HCT116 (cell line): ENCODE measurements around the gene MSRB3. TPM values are rescaled to one million over a fixed set of nuclear protein-coding genes. Genes with fewer than 3 reads are reported as not detected.

ENCODE experiments used
- ATAC-seq: fragments of 200-7000 bp; cut with Tn5 transposase; 2 replicates; pipeline ENCODE4 v1.9.1; 2020; ENCODE audit warnings: mild to moderate bottlenecking, moderate library complexity
- BruUV-seq: library from RNA; stranded (reverse); fragments of 400-500 nt; replicated peaks from 2 replicates; lab custom pipeline; 2021; lab: Mats Ljungman, UMichigan
- CTCF ChIA-PET: fragments of 300-600 bp; sonication (Branson Sonifier 250); formaldehyde crosslinking; loops from one replicate; lab custom pipeline; 2021; ENCODE audit warnings: antibody characterized with exemption; lab: Charles Lee
- POLR2A ChIA-PET: fragments of 300-600, 350-600 bp; sonication (Branson Sonifier 250); formaldehyde crosslinking; loops from one replicate; lab custom pipeline; 2021; ENCODE audit warnings: antibody characterized with exemption; lab: Charles Lee
- RAD21 ChIA-PET, 2 experiments: fragments of 300-600 bp; sonication (Branson Sonifier 250); formaldehyde crosslinking; loops; one replicate each; lab custom pipeline; 2023; ENCODE audit warnings: low total read pairs in 2 of 2; ENCODE audit not compliant: uncharacterized antibody in 2 of 2, unreplicated experiment in 2 of 2, low non-redundant PET in 1 of 2; lab: Charles Lee
- DNase-seq: peaks from one replicate; pipeline ENCODE4 v3.0.0-alpha.2; 2010; ENCODE audit warnings: low read depth, low spot score
- H2AFZ ChIP-seq: fragments of 200-600 bp; shearing (Covaris generic), sonication (generic); 2 replicates; pipeline ENCODE4 v1.6.1; 2017; ENCODE audit warnings: low read depth, mixed run types, mixed read lengths, antibody characterized with exemption, low read length; ENCODE audit not compliant: poor library complexity, severe bottlenecking
- H3K27ac ChIP-seq: 2 replicates; pipeline ENCODE4 v1.5.1; 2012; ENCODE audit warnings: low read depth, low read length
- H3K27me3 ChIP-seq: fragments of 200-600 bp; sonication (generic); 2 replicates; pipeline ENCODE4 v1.6.1; 2016; ENCODE audit warnings: mixed run types, low read length, mixed read lengths; ENCODE audit not compliant: insufficient read depth
- H3K36me3 ChIP-seq, 2 experiments: fragments of 200-500 bp in 1 of 2; fragments of 200-600 bp in 1 of 2; sonication (Bioruptor generic) in 1 of 2; sonication (generic) in 1 of 2; 2 replicates each; pipeline versions ENCODE4 v1.5.1 to v1.6.1; 2014 to 2016; ENCODE audit warnings: low read length in 2 of 2, inconsistent platforms in 1 of 2, mixed read lengths in 1 of 2, mixed run types in 1 of 2; ENCODE audit not compliant: insufficient read depth in 2 of 2, control insufficient read depth in 1 of 2
- H3K4me1 ChIP-seq, 2 experiments: fragments of 200-600 bp in 1 of 2; sonication (generic) in 1 of 2; 2 replicates each; pipeline versions ENCODE4 v1.5.1 to v1.6.1; 2012 to 2017; ENCODE audit warnings: low read length in 2 of 2, inconsistent platforms in 1 of 2, mild to moderate bottlenecking in 1 of 2, mixed read lengths in 1 of 2, mixed run types in 1 of 2, moderate library complexity in 1 of 2; ENCODE audit not compliant: insufficient read depth in 2 of 2, control insufficient read depth in 1 of 2
- H3K4me2 ChIP-seq: fragments of 200-600 bp; sonication (generic); 2 replicates; pipeline ENCODE4 v1.6.1; 2017; ENCODE audit warnings: mixed run types, low read length, mixed read lengths
- H3K4me3 ChIP-seq, 2 experiments: fragments of 200-600 bp in 1 of 2; sonication (generic) in 1 of 2; replicated peaks in 1 of 2; 2 replicates each; pipeline ENCODE4 v1.5.1; 2011 to 2016; ENCODE audit warnings: low read length in 2 of 2, control low read depth in 1 of 2, low read depth in 1 of 2, mild to moderate bottlenecking in 1 of 2, mixed read lengths in 1 of 2, mixed run types in 1 of 2
- H3K79me2 ChIP-seq: fragments of 200-600 bp; sonication (generic); 2 replicates; pipeline ENCODE4 v1.6.1; 2017; ENCODE audit warnings: mild to moderate bottlenecking, mixed run types, low read length, moderate library complexity, mixed read lengths; ENCODE audit not compliant: insufficient read depth
- H3K9ac ChIP-seq: fragments of 200-600 bp; sonication (generic); 2 replicates; pipeline ENCODE4 v1.6.1; 2016; ENCODE audit warnings: low read length, mixed read lengths
- H3K9me2 ChIP-seq: fragments of 200-600 bp; sonication (generic), shearing (Covaris generic); 2 replicates; pipeline ENCODE4 v1.6.1; 2017; ENCODE audit warnings: mixed run types, mild to moderate bottlenecking, moderate library complexity; ENCODE audit not compliant: insufficient read depth
- H3K9me3 ChIP-seq, 2 experiments: fragments of 200-500 bp in 1 of 2; fragments of 200-600 bp in 1 of 2; sonication (Bioruptor generic) in 1 of 2; sonication (generic) in 1 of 2; 2 replicates each; pipeline ENCODE4 v1.6.1; 2014 to 2017; ENCODE audit warnings: low read length in 2 of 2, mixed read lengths in 2 of 2, inconsistent platforms in 1 of 2, low read depth in 1 of 2, mild to moderate bottlenecking in 1 of 2, mixed run types in 1 of 2, moderate library complexity in 1 of 2; ENCODE audit not compliant: control insufficient read depth in 1 of 2, insufficient read depth in 1 of 2
- H4K20me1 ChIP-seq: fragments of 200-600 bp; sonication (generic), shearing (Covaris generic); 2 replicates; pipeline ENCODE4 v1.6.1; 2017; ENCODE audit warnings: mixed run types, mild to moderate bottlenecking, moderate library complexity; ENCODE audit not compliant: insufficient read depth
- CBX3 ChIP-seq: IDR thresholded peaks from 2 replicates; pipeline ENCODE4 v1.6.1; 2012; ENCODE audit warnings: low read depth
- CEBPB ChIP-seq: IDR thresholded peaks from 2 replicates; pipeline ENCODE4 v1.6.1; 2012; ENCODE audit warnings: low read depth
- EGR1 ChIP-seq: IDR thresholded peaks from 2 replicates; pipeline ENCODE4 v1.6.1; 2012; ENCODE audit warnings: low read depth
- EZH2 ChIP-seq: fragments of 200-600 bp; sonication (generic); IDR thresholded peaks from 2 replicates; pipeline ENCODE4 v1.6.1; 2017; ENCODE audit warnings: antibody characterized with exemption, mixed run types
- EZH2phosphoT487 ChIP-seq: fragments of 200-600 bp; IDR thresholded peaks from 2 replicates; pipeline ENCODE4 v1.6.1; 2018; ENCODE audit warnings: antibody characterized with exemption, borderline replicate concordance
- FOSL1 ChIP-seq: IDR thresholded peaks from 2 replicates; pipeline ENCODE4 v1.6.1; 2012; ENCODE audit warnings: low read depth
- JUND ChIP-seq: IDR thresholded peaks from 2 replicates; pipeline ENCODE4 v1.6.1; 2012
- POLR2A ChIP-seq: IDR thresholded peaks from 2 replicates; pipeline ENCODE4 v1.7.0; 2011; ENCODE audit warnings: borderline replicate concordance; ENCODE audit not compliant: insufficient read depth, insufficient read length; ENCODE audit errors: extremely low read depth
- RAD21 ChIP-seq: IDR thresholded peaks from 2 replicates; pipeline ENCODE4 v1.6.1; 2012; ENCODE audit warnings: low read depth, mild to moderate bottlenecking
- SP1 ChIP-seq: IDR thresholded peaks from 2 replicates; pipeline ENCODE4 v1.6.1; 2012; ENCODE audit warnings: low read depth
- TCF7L2 ChIP-seq: IDR thresholded peaks from 2 replicates; pipeline ENCODE4 v1.7.0; 2011; ENCODE audit warnings: borderline replicate concordance, inconsistent platforms; ENCODE audit not compliant: insufficient read depth, insufficient read length; ENCODE audit errors: extremely low read depth
- YY1 ChIP-seq: IDR thresholded peaks from 2 replicates; pipeline ENCODE4 v1.6.1; 2011; ENCODE audit warnings: low read length, low read depth, moderate library complexity, mild to moderate bottlenecking; ENCODE audit not compliant: insufficient replicate concordance; ENCODE audit errors: extremely low read depth
- ZFX ChIP-seq: fragments of 450-650 bp; IDR thresholded peaks from 2 replicates; pipeline ENCODE4 v1.6.1; 2017
- intact Hi-C: fragments of 100-400 bp; cut with micrococcal nuclease; formaldehyde crosslinking; loops from 2 replicates; pipeline ENCODE4 v1.10.0; 2022
- total RNA-seq: library from RNA; stranded (reverse); gene quantifications from one replicate; pipeline ENCODE4 v1.2.1, GENCODE V29; 2021; ENCODE audit not compliant: unreplicated experiment
- TF ChIP-seq, protein P1 (sequence below): IDR thresholded peaks from 2 replicates; pipeline ENCODE4 v1.6.1; 2012; ENCODE audit warnings: low read depth

MSRB3 gene
- total RNA-seq, 1 experiment from 2014 or later: 8.2 TPM

DNA sequence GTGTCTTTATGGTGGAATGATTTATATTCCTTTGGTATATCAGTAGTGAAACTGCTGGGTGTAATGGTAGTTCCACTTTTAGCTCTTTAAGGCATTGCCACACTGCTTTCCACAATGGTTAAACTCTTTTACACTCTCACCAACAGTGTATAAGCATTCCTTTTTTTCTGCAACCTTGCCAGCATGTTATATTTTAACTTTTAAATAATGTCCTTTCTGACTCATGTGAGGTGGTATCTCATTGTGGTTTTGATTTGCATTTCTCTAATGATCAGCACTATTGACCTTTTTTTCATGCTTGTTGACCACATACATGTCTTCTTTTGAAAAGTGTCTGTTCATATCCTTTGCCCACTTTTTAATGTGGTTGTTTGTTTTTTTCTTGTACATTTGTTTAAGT lies 142.5 kb downstream of the MSRB3 start:
- Histone ChIP-seq H3K36me3 (peaks cover 0 to 43% of the 10 kb centered on the region in 2 experiments; a peak in 2 of 4 replicates), H3K9ac (no peak overlapping the region), H2AFZ (no peak overlapping the region), H3K27ac (peak overlapping the region; percentile 8; the same call in 1 of the 2 replicates), H3K79me2 (no peaks in the 10 kb centered on the region), H3K4me1 (peaks cover 0 to 11% of the 10 kb centered on the region in 2 experiments; a peak in 3 of 4 replicates), H3K9me2 (no peaks in the 10 kb centered on the region), H3K4me2 (no peak overlapping the region), H4K20me1 (no peaks in the 10 kb centered on the region), H3K9me3 (peaks cover 0 to 13% of the 10 kb centered on the region in 2 experiments; a peak in 2 of 4 replicates), H3K4me3 (no peak overlapping the region), H3K27me3 (no peaks in the 10 kb centered on the region)
- ATAC-seq (no peak; the same call in 1 of the 2 replicates), DNase-seq (no peak)
- intact Hi-C loops: no loop called here
- no TSS peak for BruUV-seq
- ChIA-PET POLR2A (no interaction called here), RAD21 (no interaction called here), CTCF (no interaction called here)
- no peak for TF ChIP-seq CBX3
- no peak for TF ChIP-seq YY1
- no peak for TF ChIP-seq EZH2phosphoT487
- TF ChIP-seq CEBPB: no peak
- TF ChIP-seq ZFX: no peak
- TF ChIP-seq TCF7L2: no peak
- no peak for TF ChIP-seq JUND
- TF ChIP-seq RAD21: no peak
- no peak for TF ChIP-seq EZH2
- TF ChIP-seq, protein P1, sequence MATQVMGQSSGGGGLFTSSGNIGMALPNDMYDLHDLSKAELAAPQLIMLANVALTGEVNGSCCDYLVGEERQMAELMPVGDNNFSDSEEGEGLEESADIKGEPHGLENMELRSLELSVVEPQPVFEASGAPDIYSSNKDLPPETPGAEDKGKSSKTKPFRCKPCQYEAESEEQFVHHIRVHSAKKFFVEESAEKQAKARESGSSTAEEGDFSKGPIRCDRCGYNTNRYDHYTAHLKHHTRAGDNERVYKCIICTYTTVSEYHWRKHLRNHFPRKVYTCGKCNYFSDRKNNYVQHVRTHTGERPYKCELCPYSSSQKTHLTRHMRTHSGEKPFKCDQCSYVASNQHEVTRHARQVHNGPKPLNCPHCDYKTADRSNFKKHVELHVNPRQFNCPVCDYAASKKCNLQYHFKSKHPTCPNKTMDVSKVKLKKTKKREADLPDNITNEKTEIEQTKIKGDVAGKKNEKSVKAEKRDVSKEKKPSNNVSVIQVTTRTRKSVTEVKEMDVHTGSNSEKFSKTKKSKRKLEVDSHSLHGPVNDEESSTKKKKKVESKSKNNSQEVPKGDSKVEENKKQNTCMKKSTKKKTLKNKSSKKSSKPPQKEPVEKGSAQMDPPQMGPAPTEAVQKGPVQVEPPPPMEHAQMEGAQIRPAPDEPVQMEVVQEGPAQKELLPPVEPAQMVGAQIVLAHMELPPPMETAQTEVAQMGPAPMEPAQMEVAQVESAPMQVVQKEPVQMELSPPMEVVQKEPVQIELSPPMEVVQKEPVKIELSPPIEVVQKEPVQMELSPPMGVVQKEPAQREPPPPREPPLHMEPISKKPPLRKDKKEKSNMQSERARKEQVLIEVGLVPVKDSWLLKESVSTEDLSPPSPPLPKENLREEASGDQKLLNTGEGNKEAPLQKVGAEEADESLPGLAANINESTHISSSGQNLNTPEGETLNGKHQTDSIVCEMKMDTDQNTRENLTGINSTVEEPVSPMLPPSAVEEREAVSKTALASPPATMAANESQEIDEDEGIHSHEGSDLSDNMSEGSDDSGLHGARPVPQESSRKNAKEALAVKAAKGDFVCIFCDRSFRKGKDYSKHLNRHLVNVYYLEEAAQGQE: no peak
- no peak for TF ChIP-seq POLR2A
- TF ChIP-seq FOSL1: no peak
- no peak for TF ChIP-seq SP1
- TF ChIP-seq EGR1: no peak
